HepG2 (cell line): ENCODE results near the gene NPTXR. TPM values are rescaled to one million over a fixed set of nuclear protein-coding genes. Genes with fewer than 3 reads are reported as not detected.

Experiments used
- ATAC-seq: fragments of 200-7000 bp; cut with Tn5 transposase; 3 replicates; pipeline ENCODE4 v1.9.1; 2020; ENCODE audit warnings: mild to moderate bottlenecking, moderate library complexity
- BruUV-seq: library from RNA; stranded (reverse); fragments of 400-500 nt; replicated peaks from 2 replicates; lab custom pipeline; 2021; lab: Mats Ljungman, UMichigan
- CTCF ChIA-PET: fragments of 300-600 bp; formaldehyde crosslinking; extraction: SDS; loops from one replicate; lab custom pipeline; 2021; ENCODE audit warnings: low total read pairs, inconsistent platforms, low intra/inter-chr PET ratio; lab: Yijun Ruan, JAX
- POLR2A ChIA-PET: fragments of 350-600 bp; sonication (Branson Sonifier 250); formaldehyde crosslinking; loops from one replicate; lab custom pipeline; 2020; ENCODE audit warnings: antibody characterized with exemption, inconsistent platforms; lab: Yijun Ruan, JAX
- DNase-seq: peaks from one replicate; pipeline ENCODE4 v3.0.0-alpha.2; 2015; ENCODE audit warnings: low spot score
- FAIRE-seq: peaks from 3 replicates; lab custom pipeline; 2011; peaks lifted over from hg19 to GRCh38; lab: Jason Lieb, UNC
- H2AFZ ChIP-seq: one replicate; pipeline ENCODE4 v1.6.1; 2011; ENCODE audit warnings: low read length, inconsistent platforms
- H3K27ac ChIP-seq: fragments of 300-600 bp; 3 replicates; pipeline ENCODE4 v1.8.0; 2011; ENCODE audit warnings: mixed run types, mild to moderate bottlenecking, mixed read lengths, low read length, inconsistent platforms; ENCODE audit not compliant: insufficient read depth; ENCODE audit errors: extremely low read length
- H3K27me3 ChIP-seq, 2 experiments: fragments of 200-600 bp in 1 of 2; 2 replicates in 1 of 2; 3 replicates in 1 of 2; pipeline versions ENCODE4 v1.6.0 to v1.8.0; 2011; ENCODE audit warnings: low read length in 2 of 2, mild to moderate bottlenecking in 2 of 2, moderate library complexity in 2 of 2, inconsistent platforms in 1 of 2; ENCODE audit not compliant: insufficient read depth in 2 of 2, control insufficient read depth in 1 of 2
- H3K36me3 ChIP-seq, 2 experiments: fragments of 200-600 bp in 1 of 2; replicated peaks in 1 of 2; 2 replicates in 1 of 2; 3 replicates in 1 of 2; pipeline versions ENCODE4 v1.5.1 to v1.8.0; 2011; ENCODE audit warnings: low read length in 2 of 2, inconsistent platforms in 1 of 2; ENCODE audit not compliant: insufficient read depth in 2 of 2, control insufficient read depth in 1 of 2
- H3K4me1 ChIP-seq: 2 replicates; pipeline ENCODE4 v1.5.1; 2012; ENCODE audit warnings: low read length, inconsistent platforms; ENCODE audit not compliant: insufficient read depth
- H3K4me2 ChIP-seq: 2 replicates; pipeline ENCODE4 v1.6.0; 2011; ENCODE audit warnings: low read depth, low read length, inconsistent platforms
- H3K4me3 ChIP-seq, 3 experiments: fragments of 200-600 bp in 1 of 3; sonication (generic), shearing (Covaris generic) in 1 of 3; replicated peaks in 1 of 3; 2 replicates each; pipeline ENCODE4 v1.5.1; 2011 to 2016; ENCODE audit warnings: low read length in 3 of 3, inconsistent platforms in 2 of 3, low read depth in 2 of 3, mild to moderate bottlenecking in 2 of 3, control low read depth in 1 of 3, mixed read lengths in 1 of 3; ENCODE audit not compliant: insufficient read depth in 1 of 3
- H3K79me2 ChIP-seq: one replicate; pipeline ENCODE4 v1.6.1; 2011; ENCODE audit warnings: low read length, inconsistent platforms; ENCODE audit not compliant: insufficient read depth
- H3K9ac ChIP-seq: 2 replicates; pipeline ENCODE4 v1.6.0; 2011; ENCODE audit warnings: mild to moderate bottlenecking, low read depth, low read length, inconsistent platforms; ENCODE audit not compliant: insufficient read depth
- H3K9me3 ChIP-seq: 2 replicates; pipeline ENCODE4 v1.5.1; 2012; ENCODE audit warnings: mild to moderate bottlenecking, low read length
- H4K20me1 ChIP-seq: 2 replicates; pipeline ENCODE4 v1.6.0; 2011; ENCODE audit warnings: inconsistent platforms, mild to moderate bottlenecking, low read length, moderate library complexity; ENCODE audit not compliant: insufficient read depth
- ATF1 ChIP-seq: IDR thresholded peaks from 2 replicates; pipeline ENCODE4 v1.6.1; 2016; ENCODE audit warnings: mild to moderate bottlenecking, control low read depth
- EHMT2 ChIP-seq: fragments of 200-600 bp; sonication (generic); IDR thresholded peaks from 2 replicates; pipeline ENCODE4 v1.7.0; 2017; ENCODE audit warnings: antibody characterized with exemption, low read depth, low read length, borderline replicate concordance
- HDAC1 ChIP-seq: sonication (generic); formaldehyde crosslinking; IDR thresholded peaks from 2 replicates; pipeline ENCODE4 v1.5.1; 2020; ENCODE audit warnings: mild to moderate bottlenecking, missing genetic modification reagents
- RXRB ChIP-seq: IDR thresholded peaks from 2 replicates; pipeline ENCODE4 v1.6.1; 2016; ENCODE audit warnings: borderline replicate concordance, missing genetic modification reagents, missing compliant biosample characterization
- SATB2 ChIP-seq: sonication (generic); formaldehyde crosslinking; IDR thresholded peaks from 2 replicates; pipeline ENCODE4 v1.5.0; 2020; ENCODE audit warnings: missing genetic modification reagents
- STAT6 ChIP-seq: sonication (generic); formaldehyde crosslinking; IDR thresholded peaks from 2 replicates; pipeline ENCODE4 v1.4.0; 2020; ENCODE audit warnings: missing genetic modification reagents, mild to moderate bottlenecking, borderline replicate concordance
- TEAD2 ChIP-seq: sonication (generic); formaldehyde crosslinking; IDR thresholded peaks from 2 replicates; pipeline ENCODE4 v1.9.0; 2021; ENCODE audit warnings: missing genetic modification reagents
- ZNF672 ChIP-seq: sonication (generic); formaldehyde crosslinking; IDR thresholded peaks from 2 replicates; pipeline ENCODE4 v1.8.1; 2022; ENCODE audit warnings: missing genetic modification reagents
- ZNF879 ChIP-seq: sonication (generic); formaldehyde crosslinking; IDR thresholded peaks from 2 replicates; pipeline ENCODE4 v1.8.1; 2023; ENCODE audit warnings: missing genetic modification reagents
- WGBS: methylation state at CpG from one replicate; pipeline ENCODE4 v1.1.6; 2017; ENCODE audit warnings: low lambda C conversion rate; 5-methylcytosine and 5-hydroxymethylcytosine counted together
- in situ Hi-C: cut with HindIII; loops from 2 replicates; pipeline ENCODE4 v1.10.0; 2017; ENCODE audit warnings: low pct_unique_long_range_greater_than_20kb; ENCODE audit not compliant: extremely low pct_ligation_motif_present
- intact Hi-C: fragments of 100-400 bp; cut with micrococcal nuclease; formaldehyde crosslinking; loops from one replicate; pipeline ENCODE4 v1.10.0; 2022; ENCODE audit not compliant: unreplicated experiment
- polyA plus RNA-seq, 8 experiments: library from polyadenylated mRNA; depleted of rRNA in 3 of 8; stranded (reverse) in 7 of 8; unstranded in 1 of 8; fragments of >200 nt; fragmentation: Illumina TruSeq in 4 of 8; extraction: Trizol in 4 of 8; gene quantifications; 2 replicates each; pipeline versions ENCODE4 v1.2.1 to v1.2.3, GENCODE V29; 2011 to 2016; ENCODE audit warnings: low read depth in 4 of 8, missing spikeins in 1 of 8, mixed read lengths in 1 of 8; ENCODE audit not compliant: insufficient read depth in 1 of 8
- total RNA-seq, 5 experiments: library from RNA; depleted of rRNA; stranded (reverse); fragments of >200 nt; fragmentation: Illumina TruSeq; extraction: Trizol; gene quantifications; 2 replicates each; pipeline ENCODE4 v1.2.3, GENCODE V29; 2016; ENCODE audit warnings: low read depth in 1 of 5
- TF ChIP-seq, protein P1 (sequence below), 2 experiments: sonication (generic) in 1 of 2; formaldehyde crosslinking in 1 of 2; IDR thresholded peaks; 2 replicates each; pipeline versions ENCODE4 v1.5.1 to v1.6.1; 2011 to 2020; ENCODE audit warnings: borderline replicate concordance in 1 of 2, low read depth in 1 of 2, low read length in 1 of 2, mild to moderate bottlenecking in 1 of 2, missing genetic modification reagents in 1 of 2, moderate library complexity in 1 of 2
- TF ChIP-seq, protein P2 (sequence below), 2 experiments: sonication (generic) in 1 of 2; formaldehyde crosslinking in 1 of 2; IDR thresholded peaks; 2 replicates each; pipeline versions ENCODE4 v1.4.0 to v1.6.1; 2018 to 2020; ENCODE audit warnings: missing genetic modification reagents in 2 of 2, borderline replicate concordance in 1 of 2, low read depth in 1 of 2, mild to moderate bottlenecking in 1 of 2, missing biosample characterization in 1 of 2
- TF ChIP-seq, protein P3 (sequence below): sonication (generic); formaldehyde crosslinking; IDR thresholded peaks from 2 replicates; pipeline ENCODE4 v1.4.0; 2020; ENCODE audit warnings: missing genetic modification reagents, mild to moderate bottlenecking, borderline replicate concordance

Gene NPTXR
- total and polyA plus RNA-seq, 2 of the 13 experiments (the other 11 are each of a cell fraction or from before 2014, with no cell fraction given), result 2.6 to 4.8 TPM

DNA sequence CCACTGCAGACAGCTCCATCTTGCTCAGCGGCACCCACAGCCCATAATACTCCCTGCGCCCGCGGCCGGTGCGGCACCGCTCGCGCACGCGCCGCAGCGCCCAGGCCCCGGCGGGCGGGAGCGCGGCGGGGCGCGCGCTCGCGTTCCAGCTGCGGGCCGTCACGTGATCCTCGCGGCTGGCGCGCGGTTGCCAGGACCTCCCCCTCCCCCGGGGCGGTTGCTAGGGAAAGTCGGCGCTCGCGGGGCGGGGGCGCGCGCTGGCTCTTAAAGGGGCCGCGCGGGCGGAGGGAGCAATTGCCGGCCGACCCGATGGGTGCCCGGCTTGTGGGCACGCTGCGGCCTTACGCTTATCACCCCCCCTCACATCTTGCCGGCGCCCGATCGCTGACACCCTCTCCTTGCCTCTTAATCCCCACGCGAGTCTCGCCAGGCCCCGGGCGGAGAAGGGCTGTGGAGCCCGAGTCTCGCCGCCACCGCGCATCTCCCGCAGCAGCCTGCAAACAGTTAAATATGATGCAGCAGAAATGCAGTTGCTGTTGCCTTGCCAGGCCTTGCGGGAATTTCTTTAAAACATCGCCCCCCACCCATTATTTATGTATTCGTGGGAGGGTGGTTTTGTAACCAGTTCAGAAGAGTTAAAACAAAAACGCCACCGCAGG, 28.5 kb upstream of the NPTXR start, which contains the start of gene CBX6:
CBX6 (minus strand) TSS at position 45 of the 659 bp plus-strand sequence; CDS start at position 19, 26 bp downstream.
- H2AFZ ChIP-seq, result peak within 1 kb of the TSS; percentile 36
- 2% methylated on average over 18 of the region's 73 CpGs for WGBS
- ChIA-PET CTCF (no interaction called here), POLR2A (no interaction called here)
- peaks cover 20% of the 10 kb centered on the region for H3K4me1 ChIP-seq
- DNase-seq (peak; percentile 67), FAIRE-seq (no peak), ATAC-seq (peak; percentile 58)
- in situ Hi-C loops, result loop anchor here (5.0 to 10.0 kb wide), 2 partner anchors 130 to 252 kb away; no protein-coding TSS in a partner anchor
- H3K79me2 ChIP-seq, result no peaks in the 10 kb centered on the region
- peak within 1 kb of the TSS; percentile 48; the same call in 1 of the 2 replicates for H3K9ac ChIP-seq
- peak within 1 kb of the TSS; percentile 99 for H3K4me2 ChIP-seq
- H3K36me3 ChIP-seq, result no peaks in the 10 kb centered on the region; a peak in 1 of 5 replicates
- peaks cover 3% of the 10 kb centered on the region; the same call in 1 of the 2 replicates for H4K20me1 ChIP-seq
- H3K27me3 ChIP-seq, result peaks cover 2 to 35% of the 10 kb centered on the region in 2 experiments; a peak in 4 of 5 replicates
- peak within 1 kb of the TSS; percentile 74 to 82 (median 80) for H3K4me3 ChIP-seq
- no TSS peak for BruUV-seq
- no peak within 1 kb of the TSS for H3K27ac ChIP-seq
- intact Hi-C loops, result no loop called here
- H3K9me3 ChIP-seq, result no peaks in the 10 kb centered on the region
- TF ChIP-seq ZNF879, result no peak
- TF ChIP-seq ZNF672 (CRISPR knock-in tag), result no peak
- no peak for TF ChIP-seq HDAC1
- no peak for TF ChIP-seq TEAD2 (CRISPR knock-in tag)
- no peak for TF ChIP-seq RXRB (CRISPR knock-in tag)
- TF ChIP-seq, protein P1, sequence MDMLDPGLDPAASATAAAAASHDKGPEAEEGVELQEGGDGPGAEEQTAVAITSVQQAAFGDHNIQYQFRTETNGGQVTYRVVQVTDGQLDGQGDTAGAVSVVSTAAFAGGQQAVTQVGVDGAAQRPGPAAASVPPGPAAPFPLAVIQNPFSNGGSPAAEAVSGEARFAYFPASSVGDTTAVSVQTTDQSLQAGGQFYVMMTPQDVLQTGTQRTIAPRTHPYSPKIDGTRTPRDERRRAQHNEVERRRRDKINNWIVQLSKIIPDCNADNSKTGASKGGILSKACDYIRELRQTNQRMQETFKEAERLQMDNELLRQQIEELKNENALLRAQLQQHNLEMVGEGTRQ (IDR thresholded peaks at IDR 0.05; ENCODE audit: low read depth, low read length), result peak; percentile 82
- TF ChIP-seq, protein P1 (CRISPR knock-in tag; IDR thresholded peaks at IDR 0.05; ENCODE audit: borderline replicate concordance), result peak; percentile 69; the same call in 1 of the 2 replicates
- TF ChIP-seq SATB2, result no peak
- TF ChIP-seq, protein P2, sequence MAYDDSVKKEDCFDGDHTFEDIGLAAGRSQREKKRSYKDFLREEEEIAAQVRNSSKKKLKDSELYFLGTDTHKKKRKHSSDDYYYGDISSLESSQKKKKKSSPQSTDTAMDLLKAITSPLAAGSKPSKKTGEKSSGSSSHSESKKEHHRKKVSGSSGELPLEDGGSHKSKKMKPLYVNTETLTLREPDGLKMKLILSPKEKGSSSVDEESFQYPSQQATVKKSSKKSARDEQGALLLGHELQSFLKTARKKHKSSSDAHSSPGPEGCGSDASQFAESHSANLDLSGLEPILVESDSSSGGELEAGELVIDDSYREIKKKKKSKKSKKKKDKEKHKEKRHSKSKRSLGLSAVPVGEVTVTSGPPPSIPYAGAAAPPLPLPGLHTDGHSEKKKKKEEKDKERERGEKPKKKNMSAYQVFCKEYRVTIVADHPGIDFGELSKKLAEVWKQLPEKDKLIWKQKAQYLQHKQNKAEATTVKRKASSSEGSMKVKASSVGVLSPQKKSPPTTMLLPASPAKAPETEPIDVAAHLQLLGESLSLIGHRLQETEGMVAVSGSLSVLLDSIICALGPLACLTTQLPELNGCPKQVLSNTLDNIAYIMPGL (CRISPR knock-in tag; IDR thresholded peaks at IDR 0.05; ENCODE audit: borderline replicate concordance in 1 of 2, low read depth in 1 of 2), result no peak
- no peak for TF ChIP-seq EHMT2
- no peak for TF ChIP-seq ATF1 (CRISPR knock-in tag)
- TF ChIP-seq STAT6 (CRISPR knock-in tag), result no peak
- TF ChIP-seq, protein P3, sequence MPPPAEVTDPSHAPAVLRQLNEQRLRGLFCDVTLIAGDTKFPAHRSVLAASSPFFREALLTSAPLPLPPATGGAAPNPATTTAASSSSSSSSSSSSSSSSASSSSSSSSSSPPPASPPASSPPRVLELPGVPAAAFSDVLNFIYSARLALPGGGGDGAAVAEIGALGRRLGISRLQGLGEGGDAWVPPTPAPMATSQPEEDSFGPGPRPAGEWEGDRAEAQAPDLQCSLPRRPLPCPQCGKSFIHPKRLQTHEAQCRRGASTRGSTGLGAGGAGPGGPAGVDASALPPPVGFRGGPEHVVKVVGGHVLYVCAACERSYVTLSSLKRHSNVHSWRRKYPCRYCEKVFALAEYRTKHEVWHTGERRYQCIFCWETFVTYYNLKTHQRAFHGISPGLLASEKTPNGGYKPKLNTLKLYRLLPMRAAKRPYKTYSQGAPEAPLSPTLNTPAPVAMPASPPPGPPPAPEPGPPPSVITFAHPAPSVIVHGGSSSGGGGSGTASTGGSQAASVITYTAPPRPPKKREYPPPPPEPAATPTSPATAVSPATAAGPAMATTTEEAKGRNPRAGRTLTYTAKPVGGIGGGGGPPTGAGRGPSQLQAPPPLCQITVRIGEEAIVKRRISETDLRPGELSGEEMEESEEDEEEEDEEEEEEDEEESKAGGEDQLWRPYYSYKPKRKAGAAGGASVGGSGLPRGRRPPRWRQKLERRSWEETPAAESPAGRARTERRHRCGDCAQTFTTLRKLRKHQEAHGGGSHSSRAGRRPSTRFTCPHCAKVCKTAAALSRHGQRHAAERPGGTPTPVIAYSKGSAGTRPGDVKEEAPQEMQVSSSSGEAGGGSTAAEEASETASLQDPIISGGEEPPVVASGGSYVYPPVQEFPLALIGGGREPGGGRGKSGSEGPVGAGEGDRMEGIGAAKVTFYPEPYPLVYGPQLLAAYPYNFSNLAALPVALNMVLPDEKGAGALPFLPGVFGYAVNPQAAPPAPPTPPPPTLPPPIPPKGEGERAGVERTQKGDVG (CRISPR knock-in tag), result no peak
